GM13976 (cell line): Measurements from ENCODE around the gene PLA2G4D.

ENCODE experiments used
- DNase-seq: peaks from one replicate; pipeline ENCODE4 v3.0.0; 2012; ENCODE audit warnings: low spot score
- in situ Hi-C: fragments of 300-500 bp; cut with MboI; formaldehyde crosslinking; loops from one replicate; pipeline ENCODE4 v1.12.0; 2022; ENCODE audit warnings: low sequenced_read_pairs, mixed read lengths, inconsistent platforms; ENCODE audit not compliant: unreplicated experiment
- TF ChIP-seq, protein P1 (sequence below): IDR thresholded peaks from 2 replicates; pipeline ENCODE4 v1.5.1; 2012; ENCODE audit warnings: borderline replicate concordance, mild to moderate bottlenecking; ENCODE audit not compliant: insufficient read depth; ENCODE audit errors: extremely low read depth, missing control alignments, control extremely low read depth

The PLA2G4D gene

DNA sequence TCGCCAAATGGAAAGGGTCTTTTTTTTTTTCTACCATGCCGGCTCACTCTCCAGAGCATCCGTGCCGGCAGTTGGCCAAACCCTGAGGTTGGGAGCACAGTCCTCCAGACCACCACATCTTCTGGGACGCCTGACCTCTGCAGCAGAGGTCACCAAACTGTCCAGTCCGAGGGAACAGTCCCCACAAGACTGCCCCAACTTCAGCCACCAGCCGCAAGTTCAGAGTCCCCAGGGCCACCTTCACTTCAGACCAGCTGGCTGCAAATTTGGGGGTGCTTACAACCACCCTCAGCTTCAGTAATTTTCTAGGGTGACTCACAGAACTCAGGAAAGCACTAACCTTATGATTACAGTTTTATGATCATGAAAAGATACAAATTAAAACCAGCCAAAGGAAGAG lies 28.9 kb downstream of the PLA2G4D start:
- no peak for DNase-seq
- TF ChIP-seq, protein P1, sequence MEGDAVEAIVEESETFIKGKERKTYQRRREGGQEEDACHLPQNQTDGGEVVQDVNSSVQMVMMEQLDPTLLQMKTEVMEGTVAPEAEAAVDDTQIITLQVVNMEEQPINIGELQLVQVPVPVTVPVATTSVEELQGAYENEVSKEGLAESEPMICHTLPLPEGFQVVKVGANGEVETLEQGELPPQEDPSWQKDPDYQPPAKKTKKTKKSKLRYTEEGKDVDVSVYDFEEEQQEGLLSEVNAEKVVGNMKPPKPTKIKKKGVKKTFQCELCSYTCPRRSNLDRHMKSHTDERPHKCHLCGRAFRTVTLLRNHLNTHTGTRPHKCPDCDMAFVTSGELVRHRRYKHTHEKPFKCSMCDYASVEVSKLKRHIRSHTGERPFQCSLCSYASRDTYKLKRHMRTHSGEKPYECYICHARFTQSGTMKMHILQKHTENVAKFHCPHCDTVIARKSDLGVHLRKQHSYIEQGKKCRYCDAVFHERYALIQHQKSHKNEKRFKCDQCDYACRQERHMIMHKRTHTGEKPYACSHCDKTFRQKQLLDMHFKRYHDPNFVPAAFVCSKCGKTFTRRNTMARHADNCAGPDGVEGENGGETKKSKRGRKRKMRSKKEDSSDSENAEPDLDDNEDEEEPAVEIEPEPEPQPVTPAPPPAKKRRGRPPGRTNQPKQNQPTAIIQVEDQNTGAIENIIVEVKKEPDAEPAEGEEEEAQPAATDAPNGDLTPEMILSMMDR = no peak
- in situ Hi-C loops = no loop called here

DNA sequence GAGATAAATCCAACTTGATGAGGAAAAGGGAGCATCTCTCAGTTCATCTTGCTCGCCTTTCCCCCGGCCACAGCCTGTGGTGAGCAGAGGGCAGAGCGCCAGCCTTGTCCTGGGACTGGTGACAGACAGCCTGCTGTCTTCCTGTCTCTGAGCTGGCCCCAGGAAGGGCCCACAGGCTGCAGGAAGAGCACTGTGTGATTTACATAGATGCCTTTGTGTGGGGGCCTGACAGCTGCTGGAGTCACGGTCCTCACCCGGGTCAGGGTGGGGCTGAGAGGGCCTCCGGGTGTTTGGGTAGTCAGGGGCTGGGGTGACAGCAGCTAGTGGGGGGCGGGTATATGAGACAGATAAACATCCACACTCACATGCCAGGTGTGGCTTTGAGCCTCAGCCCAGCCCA lies 29.3 kb downstream of the PLA2G4D start:
- in situ Hi-C loops = no loop called here
- TF ChIP-seq, protein P1 = no peak
- no peak for DNase-seq

DNA sequence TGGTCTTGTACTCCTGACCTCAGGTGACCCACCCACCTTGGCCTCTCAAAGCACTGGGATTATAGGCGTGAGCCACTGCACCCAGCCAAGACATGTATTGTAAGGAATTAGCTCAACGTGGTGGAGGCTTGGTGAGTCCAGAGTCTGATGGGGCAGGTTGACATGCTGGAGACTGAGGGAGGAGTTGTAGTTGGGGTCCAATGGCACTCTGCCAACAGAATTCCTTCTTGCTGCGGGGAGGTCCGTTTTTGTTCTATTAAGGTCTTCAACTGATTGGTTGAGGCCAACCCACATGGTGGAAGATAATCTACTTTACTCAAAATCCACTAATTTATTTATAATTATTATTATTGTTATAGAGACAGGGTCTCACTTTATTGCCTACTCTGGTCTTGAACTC lies 30.1 kb downstream of the PLA2G4D start:
- TF ChIP-seq, protein P1 = no peak
- no peak for DNase-seq
- in situ Hi-C loops = loop anchor here (5.0 kb wide), 1 partner anchor 72 kb away; no protein-coding TSS in a partner anchor

DNA sequence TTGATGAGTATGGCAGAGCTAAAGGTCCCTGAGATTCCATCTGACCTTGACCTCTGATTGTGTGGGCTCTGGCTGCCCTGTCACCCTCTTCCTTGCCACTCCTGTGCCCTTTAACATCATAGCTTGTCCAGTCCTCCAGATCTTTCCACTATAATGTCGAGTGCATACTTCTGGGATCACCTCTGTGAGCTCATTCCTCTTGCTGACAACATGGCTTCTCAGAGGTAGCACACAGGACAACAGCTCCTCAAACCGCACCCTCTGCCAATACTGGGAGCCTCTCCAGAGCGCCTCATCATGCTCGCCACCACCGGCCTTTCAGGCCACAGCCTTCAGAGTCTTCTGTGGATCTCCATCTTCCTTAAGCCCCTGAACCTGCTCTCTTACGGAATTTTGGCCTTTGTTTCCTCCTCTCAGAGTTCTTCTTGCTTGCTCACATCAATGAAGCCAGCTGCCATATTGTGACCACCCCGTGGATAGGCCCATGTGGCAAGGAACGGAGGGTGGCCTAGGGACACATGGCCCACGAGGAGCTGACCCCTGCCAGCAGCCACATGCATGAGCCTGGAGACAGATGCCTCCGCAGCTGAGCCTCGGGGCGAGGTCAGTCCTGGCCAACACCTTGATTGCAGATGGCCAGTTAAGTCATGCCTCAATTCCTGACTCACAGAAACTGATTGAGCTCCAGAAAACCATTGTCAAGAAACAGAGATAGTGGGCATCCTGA lies 31.1 kb downstream of the PLA2G4D start:
- in situ Hi-C loops = loop anchor here (5.0 kb wide), 1 partner anchor 71 kb away; no protein-coding TSS in a partner anchor
- no peak for DNase-seq

DNA sequence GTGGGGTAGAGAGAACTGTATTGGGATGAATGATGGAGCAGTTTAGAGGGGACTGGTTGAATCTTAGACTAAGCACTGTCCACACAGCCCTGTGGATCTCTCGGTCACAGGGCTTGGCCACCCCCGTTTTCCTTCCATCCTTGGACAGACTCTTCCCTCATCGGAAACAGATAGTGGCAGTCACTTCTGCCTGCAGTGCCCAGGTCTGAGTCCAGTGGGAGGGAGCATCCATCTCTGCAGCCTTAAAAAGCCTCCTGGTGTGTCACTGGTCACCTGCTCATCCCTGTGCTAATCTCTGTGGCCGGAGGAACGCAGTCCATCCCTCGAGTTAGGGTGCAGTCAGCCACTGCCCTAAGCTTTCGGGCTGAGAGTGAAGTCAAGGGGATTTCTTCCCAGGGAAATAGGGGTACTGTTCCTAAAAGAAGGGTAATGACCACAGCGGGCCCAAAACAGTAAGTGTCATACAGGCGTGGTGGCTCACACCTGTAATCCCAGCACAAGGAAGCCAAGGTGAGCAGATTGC lies 32.0 kb downstream of the PLA2G4D start:
- in situ Hi-C loops = loop anchor here (5.0 kb wide), 1 partner anchor 70 kb away; no protein-coding TSS in a partner anchor
- no peak for DNase-seq
- TF ChIP-seq, protein P1 = no peak

More for the DNA sequence above, 31.1 kb downstream of the PLA2G4D start:
- TF ChIP-seq, protein P1 = no peak

DNA sequence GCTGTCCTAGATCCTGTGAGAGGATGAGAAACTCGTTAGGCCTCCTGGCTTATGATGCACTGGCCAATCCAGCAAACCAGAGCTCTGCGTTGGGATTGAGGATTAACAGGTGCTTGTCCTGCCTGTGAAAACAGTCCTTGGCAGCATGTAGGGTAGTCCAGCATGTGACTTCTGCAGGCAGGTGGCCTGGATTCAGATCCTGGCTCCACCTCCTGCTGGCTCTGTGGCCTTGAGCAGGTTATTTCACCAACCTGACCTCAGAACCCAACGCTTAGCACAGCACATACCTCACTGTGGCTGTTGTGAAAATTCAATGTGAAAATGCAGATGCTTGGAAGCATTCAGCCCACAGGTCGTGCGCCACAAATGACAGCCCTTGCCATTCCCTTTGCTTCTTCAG lies 33.6 kb downstream of the PLA2G4D start:
- TF ChIP-seq, protein P1 = no peak
- in situ Hi-C loops = loop anchor here (5.0 kb wide), 1 partner anchor 68 kb away; no protein-coding TSS in a partner anchor
- DNase-seq = no peak
